Amniotic stem cell (primary cell): ENCODE data around the gene KDM3A.
"Not testable (repeated sequence)": the region's sequence is repeated elsewhere in the genome, so short reads cannot be mapped to it uniquely, and the experiment has no call there.

Experiments used
- DNase-seq: peaks from one replicate; lab custom pipeline; 2025; lab: John Stamatoyannopoulos, UW

Gene KDM3A

GRCh38 chr2:86480105-86480504 lies 38.9 kb downstream of the KDM3A start:
- no peak for DNase-seq

- DNase-seq: no peak
These were observed 40.9 kb downstream of the KDM3A start for GRCh38 chr2:86482034-86482433.

- DNase-seq: no peak
These were observed 43.2 kb downstream of the KDM3A start for GRCh38 chr2:86484385-86484784.

- no peak for DNase-seq
These were observed 43.9 kb downstream of the KDM3A start for GRCh38 chr2:86485103-86485502.

GRCh38 chr2:86485802-86486201 lies 44.6 kb downstream of the KDM3A start:
- no peak for DNase-seq

- DNase-seq: no peak
These were observed 45.9 kb downstream of the KDM3A start for GRCh38 chr2:86487062-86487461.

- DNase-seq: no peak
These were observed 47.5 kb downstream of the KDM3A start for GRCh38 chr2:86488561-86489250.

- no peak for DNase-seq
These were observed 48.4 kb downstream of the KDM3A start for GRCh38 chr2:86489542-86489941.

GRCh38 chr2:86490245-86490644 lies 49.1 kb downstream of the KDM3A start:
- DNase-seq: no peak

GRCh38 chr2:86491088-86491487 lies 49.9 kb downstream of the KDM3A start:
- DNase-seq: no peak

- DNase-seq: no peak
These were observed 50.9 kb downstream of the KDM3A start for GRCh38 chr2:86492048-86492453.

- not testable (repeated sequence) for DNase-seq
These were observed 55.2 kb downstream of the KDM3A start for GRCh38 chr2:86496391-86496790.

- DNase-seq: no peak
These were observed 57.5 kb downstream of the KDM3A start for GRCh38 chr2:86498468-86499260.

- DNase-seq: no peak
These were observed 58.2 kb downstream of the KDM3A start for GRCh38 chr2:86499326-86499725.

GRCh38 chr2:86500325-86501083 lies 59.3 kb downstream of the KDM3A start:
- no peak for DNase-seq

- no peak for DNase-seq
These were observed 66.4 kb downstream of the KDM3A start for GRCh38 chr2:86507600-86507999.

- no peak for DNase-seq
These were observed 69.3 kb downstream of the KDM3A start for GRCh38 chr2:86510436-86510933.

- no peak for DNase-seq
These were observed 70.9 kb downstream of the KDM3A start for GRCh38 chr2:86512034-86512433.

- DNase-seq: no peak
These were observed 71.7 kb downstream of the KDM3A start for GRCh38 chr2:86512892-86513291.

- DNase-seq: no peak
These were observed 72.9 kb downstream of the KDM3A start for GRCh38 chr2:86513948-86514660.

- no peak for DNase-seq
These were observed 77.3 kb downstream of the KDM3A start for GRCh38 chr2:86518481-86518880.

GRCh38 chr2:86519349-86519748 lies 78.2 kb downstream of the KDM3A start:
- no peak for DNase-seq
